Cardiac septum (tissue), 1 donor: ENCODE measurements around the gene ARID1B. TPM values are rescaled to one million over a fixed set of nuclear protein-coding genes. Genes with fewer than 3 reads are reported as not detected.
A peak's percentile ranks its signal among the peaks of the same experiment; 100 is the strongest.

Experiments used
- DNase-seq: peaks from one replicate; pipeline ENCODE4 v3.0.0-alpha.2; 2020; ENCODE audit warnings: low spot score
- intact Hi-C: fragments of 100-400 bp; cut with DNase I; formaldehyde crosslinking; loops from one replicate; pipeline ENCODE4 v1.14.0; 2022
- total RNA-seq: library from RNA; stranded (reverse); fragmentation: NEBNext Ultra II Directional; extraction: Animal tissue kit (Norgen Biotek cat#: 25700); gene quantifications from one replicate; pipeline ENCODE4 v1.2.1, GENCODE V29; 2021
- donor health status: DM: no; HTN: no; CAD: no.

Gene ARID1B
- total RNA-seq, 1 donor from 2014 or later: 61.1 TPM

DNA sequence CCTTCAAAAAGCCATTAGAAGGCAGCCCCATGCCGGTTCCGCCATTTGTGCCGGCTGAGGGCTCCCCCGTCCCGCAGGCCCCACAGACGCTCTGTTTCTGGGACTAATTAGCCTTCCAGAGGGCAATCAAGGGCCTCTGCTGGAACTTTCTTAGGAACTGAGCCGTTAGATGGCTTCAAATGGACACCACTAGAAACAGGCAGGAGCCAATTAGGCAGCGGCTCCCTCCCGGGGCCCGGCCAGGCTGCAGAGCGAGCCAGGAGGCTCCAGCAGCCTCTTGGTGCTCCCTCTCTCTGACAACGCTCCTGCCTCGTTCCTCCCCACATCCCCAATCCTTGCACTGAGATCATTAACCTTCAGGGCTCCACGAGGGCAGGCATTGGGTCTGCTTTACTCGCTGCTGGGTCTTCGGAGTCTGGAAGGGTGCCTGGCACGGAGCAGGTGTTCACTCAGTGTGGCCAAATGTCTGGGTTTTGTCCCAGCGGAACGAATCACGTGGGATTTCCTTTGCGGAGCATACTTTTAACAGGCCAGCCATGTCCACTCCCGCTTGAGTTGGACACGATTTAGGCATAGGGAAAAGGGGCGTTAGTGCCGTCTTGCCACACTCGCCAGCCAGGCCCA lies 447.9 kb downstream of the ARID1B start:
- DNase-seq: no peak
- intact Hi-C loops: no loop called here

- peak; percentile 72 for DNase-seq
- intact Hi-C loops: no loop called here
Observed at GRCh38 chr6:157225575-157225995, 448.4 kb downstream of the ARID1B start.

DNA sequence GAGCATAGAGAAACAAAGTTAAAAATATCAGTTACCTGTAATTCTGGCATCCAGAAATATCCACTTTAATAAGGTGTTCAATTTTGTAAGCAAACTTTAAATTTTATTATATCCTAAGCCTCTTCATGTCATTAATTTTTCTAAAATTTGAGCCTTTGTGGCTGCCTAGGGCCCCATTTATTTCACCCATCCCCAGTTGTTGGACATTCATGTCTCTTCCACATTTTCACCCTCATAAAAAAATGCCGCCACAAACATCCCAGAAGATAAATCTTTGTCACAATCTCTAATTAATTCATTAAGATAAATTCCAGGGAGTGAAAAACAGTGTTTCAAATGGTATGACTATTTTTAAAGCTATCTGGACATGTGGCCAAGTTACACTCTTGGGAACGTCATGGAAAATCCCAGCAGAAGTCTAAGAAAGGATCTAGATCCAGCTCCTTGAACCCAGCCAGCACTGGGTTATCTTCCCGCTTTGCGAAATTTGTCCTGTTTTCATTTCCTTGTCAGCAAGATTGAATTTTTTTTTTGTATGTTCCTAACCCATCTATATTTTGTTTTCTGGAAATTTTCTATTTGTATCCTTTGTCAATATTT lies 448.9 kb downstream of the ARID1B start:
- intact Hi-C loops: loop anchor here (2.0 kb wide), 1 partner anchor 49 kb away; no protein-coding TSS in a partner anchor
- DNase-seq: no peak

- DNase-seq: no peak
- intact Hi-C loops: loop anchor here (2.0 kb wide), 1 partner anchor 48 kb away; no protein-coding TSS in a partner anchor
Observed at GRCh38 chr6:157226761-157227160, 449.6 kb downstream of the ARID1B start.

DNA sequence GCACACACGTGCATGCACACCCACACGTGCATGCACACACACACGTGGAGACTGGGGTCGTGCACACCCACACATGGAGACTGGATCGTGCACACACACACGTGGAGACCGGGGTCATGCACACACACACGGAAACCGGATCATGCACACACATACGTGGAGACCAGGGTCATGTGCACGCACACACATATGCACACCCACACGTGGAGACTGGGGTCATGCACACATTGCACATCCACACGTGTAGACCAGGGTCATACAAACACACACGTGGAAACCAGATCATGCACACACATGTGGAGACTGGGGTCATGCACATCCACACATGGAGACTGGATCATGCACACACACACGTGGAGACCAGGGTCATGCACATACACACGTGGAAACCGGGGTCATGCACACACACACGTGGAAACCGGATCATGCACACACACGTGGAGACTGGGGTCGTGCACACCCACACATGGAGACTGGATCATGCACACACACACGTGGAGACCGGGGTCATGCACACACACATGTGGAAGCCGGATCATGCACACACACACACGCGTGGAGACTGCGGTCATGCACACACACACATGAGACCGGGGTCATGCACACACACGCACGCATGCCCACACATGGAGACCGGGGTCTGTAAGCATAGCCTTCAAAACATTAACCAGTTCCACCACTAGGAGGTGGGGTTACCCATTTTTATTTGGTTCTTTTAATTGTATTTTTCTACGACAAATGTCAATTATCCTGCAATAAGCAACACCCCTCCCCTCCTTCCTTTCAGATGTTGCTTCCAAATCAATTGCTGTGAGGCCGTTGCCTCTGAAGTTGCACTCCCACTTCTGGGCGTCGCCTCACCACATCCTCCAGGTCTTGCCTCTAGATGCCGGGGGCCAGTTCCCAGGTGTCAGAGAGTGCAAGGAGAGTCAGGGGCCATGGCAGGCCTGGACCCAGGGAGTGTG lies 450.3 kb downstream of the ARID1B start:
- intact Hi-C loops: loop anchor here (2.0 kb wide), 1 partner anchor 47 kb away; no protein-coding TSS in a partner anchor
- DNase-seq: no peak

DNA sequence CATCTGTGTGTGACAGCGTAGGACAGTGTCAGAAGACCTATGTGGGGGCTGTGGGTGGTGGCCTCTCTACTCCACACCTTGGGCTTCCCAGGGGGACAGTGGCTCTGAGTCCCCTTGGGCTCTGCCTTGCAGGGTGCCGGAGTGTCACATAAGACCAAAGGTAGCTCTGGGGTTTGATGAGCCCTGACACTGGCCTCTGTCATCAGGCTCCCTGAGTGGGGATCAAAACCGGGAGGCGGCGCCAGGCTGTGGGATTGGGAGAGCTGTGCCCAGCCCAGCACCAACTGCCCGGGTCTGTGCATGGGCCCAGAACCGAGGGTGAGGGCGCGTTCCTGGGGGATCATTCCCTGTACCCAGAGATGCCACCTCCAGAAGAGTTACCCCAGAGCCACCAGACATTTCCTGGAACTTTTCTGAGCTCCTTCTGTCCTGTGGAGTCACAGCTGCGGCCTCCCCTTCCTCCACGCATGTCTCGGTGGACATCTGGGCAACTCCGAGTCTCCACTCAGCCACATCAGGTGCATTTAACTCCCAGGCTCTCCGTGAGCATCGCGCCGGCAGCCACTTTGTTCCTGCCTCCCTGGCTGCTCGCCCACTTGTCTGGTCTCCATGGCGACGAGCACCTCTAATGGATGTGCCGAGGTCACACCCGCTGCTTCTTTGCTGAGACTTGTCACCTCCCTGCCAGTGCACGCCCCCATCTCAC lies 451.4 kb downstream of the ARID1B start:
- peak; percentile 68 for DNase-seq
- intact Hi-C loops: no loop called here

GRCh38 chr6:157229132-157229618 lies 452.0 kb downstream of the ARID1B start:
- intact Hi-C loops: no loop called here
- peak; percentile 56 for DNase-seq

DNA sequence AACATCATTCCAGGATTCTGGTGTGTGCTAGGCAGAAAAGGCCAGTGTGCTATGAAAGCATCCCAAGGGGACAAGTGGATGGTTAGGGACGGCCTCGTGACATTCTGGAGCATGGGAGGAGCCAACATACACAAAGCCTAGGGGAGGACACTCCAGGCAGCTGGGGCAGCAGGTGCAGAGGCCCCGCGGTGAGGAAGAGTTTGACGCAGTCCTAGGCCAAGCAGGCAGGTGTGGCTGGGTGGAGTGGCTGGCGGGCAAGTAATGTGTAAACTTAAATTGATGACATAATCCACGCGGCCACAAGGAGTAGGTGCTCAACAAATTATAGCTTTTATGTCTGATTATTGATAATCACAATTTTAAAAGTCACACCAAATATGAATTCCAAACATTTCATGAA lies 452.5 kb downstream of the ARID1B start:
- peak; percentile 19 for DNase-seq

GRCh38 chr6:157230910-157231309 lies 453.7 kb downstream of the ARID1B start:
- DNase-seq: peak; percentile 15
- intact Hi-C loops: no loop called here

More for the DNA sequence above, 452.5 kb downstream of the ARID1B start:
- intact Hi-C loops: no loop called here

DNA sequence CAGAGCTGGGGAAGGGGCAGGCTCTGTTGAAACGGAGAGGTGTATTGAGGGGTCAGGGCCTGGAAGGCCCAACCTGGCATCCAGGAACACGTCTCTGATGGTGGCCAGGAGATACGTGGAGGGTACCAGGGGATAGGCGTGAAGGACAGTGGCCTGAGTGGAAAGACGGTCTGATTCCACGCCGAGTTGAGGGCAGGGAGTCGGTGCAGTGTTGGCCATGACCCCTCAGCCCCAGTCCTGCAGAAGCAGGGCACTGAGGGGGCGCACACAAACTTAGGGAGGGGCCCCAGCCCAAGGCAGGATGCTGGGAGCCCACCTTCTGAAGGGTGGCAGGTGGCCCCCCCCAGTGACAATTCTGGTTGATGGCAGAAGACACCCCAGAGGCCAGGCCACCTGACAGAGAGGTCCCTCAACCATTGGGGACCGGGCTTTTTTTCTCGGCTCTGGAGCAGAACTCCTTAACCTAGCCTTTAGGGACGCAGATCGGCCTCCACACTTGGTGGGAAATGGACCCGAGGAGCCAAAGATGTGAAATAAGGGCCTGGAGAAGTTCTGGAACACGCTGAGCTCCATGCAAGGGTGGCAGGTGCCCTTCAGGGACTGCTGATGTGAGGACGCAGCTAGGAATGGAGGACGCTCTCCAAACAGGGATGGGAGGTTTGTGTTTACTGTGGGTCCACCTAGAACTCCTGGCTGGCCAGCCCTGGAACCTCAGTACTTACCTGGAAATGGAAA lies 455.1 kb downstream of the ARID1B start:
- intact Hi-C loops: no loop called here
- peak; percentile 43 for DNase-seq

GRCh38 chr6:157233156-157233555 lies 456.0 kb downstream of the ARID1B start:
- intact Hi-C loops: no loop called here
- no peak for DNase-seq

DNA sequence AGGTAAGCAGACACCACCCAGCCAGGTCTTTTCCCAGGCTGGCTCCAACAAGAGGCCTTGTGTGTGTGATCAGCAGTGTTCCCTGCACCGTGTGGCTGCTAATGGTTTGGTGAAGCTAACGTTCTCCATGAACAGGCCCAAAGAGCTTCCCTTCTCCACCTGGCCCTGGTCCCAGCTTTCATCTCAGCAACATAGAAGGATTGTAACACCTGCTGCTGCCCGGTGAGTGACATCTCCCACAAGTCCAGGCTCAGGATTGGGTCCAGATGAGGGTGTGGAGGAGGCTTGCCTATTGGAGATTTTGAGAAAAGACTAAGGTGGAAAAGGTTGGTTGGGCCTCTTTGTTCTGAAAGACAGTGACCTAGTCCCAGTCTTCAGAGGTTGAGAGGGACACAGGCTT lies 456.5 kb downstream of the ARID1B start:
- peak; percentile 19 for DNase-seq
- intact Hi-C loops: no loop called here

DNA sequence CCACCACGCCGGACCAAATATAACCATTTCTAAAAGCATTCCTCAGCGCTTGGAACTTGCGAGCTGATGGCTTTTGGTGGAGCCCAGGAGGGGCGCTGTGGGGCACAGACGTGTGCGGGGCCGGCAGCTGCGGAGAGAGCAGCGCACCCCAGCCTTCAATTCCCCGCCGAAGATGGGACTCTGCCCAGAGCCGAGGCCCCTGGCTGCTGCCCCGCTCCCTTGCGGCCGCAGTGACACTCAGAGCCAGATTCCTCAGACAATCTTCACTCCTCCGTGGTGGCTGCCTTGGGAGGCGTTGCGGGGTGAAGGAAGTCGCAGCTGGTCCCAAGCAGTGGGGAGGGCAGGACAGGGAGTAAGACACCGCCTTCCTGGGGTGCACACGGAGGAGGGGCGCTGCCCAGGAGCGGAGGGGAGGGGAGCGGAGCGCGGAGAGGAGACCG lies 458.4 kb downstream of the ARID1B start:
- DNase-seq: peak; percentile 83
- intact Hi-C loops: no loop called here

- intact Hi-C loops: no loop called here
- DNase-seq: peak; percentile 72
Observed at GRCh38 chr6:157236040-157236725, 459.0 kb downstream of the ARID1B start.

- DNase-seq: peak; percentile 41
- intact Hi-C loops: no loop called here
Observed at GRCh38 chr6:157238346-157238745, 461.2 kb downstream of the ARID1B start.

- intact Hi-C loops: no loop called here
- no peak for DNase-seq
Observed at GRCh38 chr6:157239148-157239547, 462.0 kb downstream of the ARID1B start.

DNA sequence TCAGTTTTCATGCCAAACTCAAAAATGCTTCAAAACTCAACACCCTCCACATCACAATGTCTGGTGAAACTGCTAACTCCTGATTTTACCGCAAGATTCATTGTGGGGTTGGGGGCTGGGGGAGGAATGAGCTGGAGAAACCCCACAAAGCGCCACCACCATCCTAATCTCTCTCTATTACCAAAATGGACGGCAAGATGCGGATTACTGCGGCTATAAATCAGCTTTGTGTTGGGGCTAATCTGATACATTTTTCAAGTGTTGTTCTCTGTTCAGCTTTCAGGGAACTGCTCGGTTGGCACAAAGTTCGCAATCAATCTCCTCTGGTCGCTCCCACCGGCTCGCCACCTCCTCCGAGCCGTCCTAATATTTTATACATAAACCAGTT lies 462.5 kb downstream of the ARID1B start:
- intact Hi-C loops: no loop called here
- DNase-seq: no peak
